ENCODE measurements around the gene MCTP2.

MCTP2 gene

DNA sequence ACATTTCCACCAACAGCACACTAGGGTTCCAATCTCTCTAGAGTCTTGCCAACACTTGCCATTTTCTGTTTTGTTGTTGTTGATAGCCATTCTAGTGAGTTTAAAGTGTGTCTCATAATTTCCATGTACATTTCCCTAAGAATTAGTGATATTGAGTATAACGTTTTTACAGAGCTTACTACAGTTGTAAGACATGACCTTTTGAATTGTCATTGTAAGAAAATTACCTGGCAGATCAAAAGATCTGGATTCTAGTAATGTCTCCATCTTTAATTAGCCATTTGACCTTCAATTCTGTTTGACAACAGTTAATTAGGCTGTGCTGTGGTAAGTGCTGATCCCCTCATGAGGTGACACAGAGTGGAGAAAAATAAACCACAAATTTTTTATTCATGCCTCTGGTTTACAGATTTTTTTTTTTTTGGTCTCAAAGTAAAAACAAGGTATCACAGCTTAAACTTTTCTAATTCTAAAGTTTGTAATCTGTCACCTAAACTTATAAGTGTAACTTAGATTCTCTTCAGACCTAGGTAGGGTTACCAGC lies 20.9 kb downstream of the MCTP2 start:
- no peak overlapping the region for H2BK12ac ChIP-seq (ENCODE audit: low read length)
- no peak overlapping the region for H3K14ac ChIP-seq (ENCODE audit: low read length)
- no peak overlapping the region for H3K23ac ChIP-seq (ENCODE audit: low read depth, low read length, poor library complexity)
- no peak overlapping the region for H3K27ac ChIP-seq (replicated peaks; ENCODE audit: low read length)
- WGBS, 2 donors (ENCODE audit: extremely low coverage in 2 of 2, insufficient read length in 2 of 2, insufficient replicate concordance in 1 of 2), result no CpG with 5 or more reads among the region's 1 CpG
- H2AK5ac ChIP-seq (ENCODE audit: low read depth, low read length), result no peak overlapping the region
- no peaks in the 10 kb centered on the region for H3K79me1 ChIP-seq (ENCODE audit: low read depth, low read length)
- H4K91ac ChIP-seq (ENCODE audit: low read depth, low read length, poor library complexity), result no peak overlapping the region
- no peak overlapping the region for H2AFZ ChIP-seq (ENCODE audit: low read length)
- no peak overlapping the region for H2BK15ac ChIP-seq (ENCODE audit: low read length)
- no peaks in the 10 kb centered on the region for H3K9me3 ChIP-seq (replicated peaks in 1 of 2; ENCODE audit: control insufficient read depth in 2 of 2, insufficient read depth in 1 of 2, low read depth in 1 of 2, low read length in 2 of 2)
- no peak overlapping the region for H3K18ac ChIP-seq (ENCODE audit: low read length)
- no peak for DNase-seq (ENCODE audit: low spot score)
- no peak overlapping the region for H3K4me2 ChIP-seq (ENCODE audit: insufficient read depth, low read length, poor library complexity, severe bottlenecking)
- H4K8ac ChIP-seq (ENCODE audit: low read depth, low read length), result no peak overlapping the region
- H3K4me1 ChIP-seq (ENCODE audit: control insufficient read depth in 2 of 2, insufficient read depth in 1 of 2, low read depth in 1 of 2, low read length in 2 of 2), result no peaks in the 10 kb centered on the region
- H3K36me3 ChIP-seq (replicated peaks in 1 of 2; ENCODE audit: control insufficient read depth in 2 of 2, insufficient read depth in 2 of 2, low read length in 2 of 2), result no peaks in the 10 kb centered on the region
- no peaks in the 10 kb centered on the region for H3K27me3 ChIP-seq (ENCODE audit: control insufficient read depth in 3 of 3, insufficient read depth in 3 of 3, low read depth in 1 of 3, low read length in 3 of 3)
- H3K4me3 ChIP-seq (ENCODE audit: low read length in 2 of 2), result no peak overlapping the region
- no peak overlapping the region for H3K9ac ChIP-seq (ENCODE audit: low read depth, low read length, poor library complexity)
- no peak overlapping the region for H2BK120ac ChIP-seq (ENCODE audit: low read depth, low read length)
- H3K4ac ChIP-seq (ENCODE audit: low read length), result no peak overlapping the region
- no peak overlapping the region for H2BK5ac ChIP-seq (ENCODE audit: low read length)

DNA sequence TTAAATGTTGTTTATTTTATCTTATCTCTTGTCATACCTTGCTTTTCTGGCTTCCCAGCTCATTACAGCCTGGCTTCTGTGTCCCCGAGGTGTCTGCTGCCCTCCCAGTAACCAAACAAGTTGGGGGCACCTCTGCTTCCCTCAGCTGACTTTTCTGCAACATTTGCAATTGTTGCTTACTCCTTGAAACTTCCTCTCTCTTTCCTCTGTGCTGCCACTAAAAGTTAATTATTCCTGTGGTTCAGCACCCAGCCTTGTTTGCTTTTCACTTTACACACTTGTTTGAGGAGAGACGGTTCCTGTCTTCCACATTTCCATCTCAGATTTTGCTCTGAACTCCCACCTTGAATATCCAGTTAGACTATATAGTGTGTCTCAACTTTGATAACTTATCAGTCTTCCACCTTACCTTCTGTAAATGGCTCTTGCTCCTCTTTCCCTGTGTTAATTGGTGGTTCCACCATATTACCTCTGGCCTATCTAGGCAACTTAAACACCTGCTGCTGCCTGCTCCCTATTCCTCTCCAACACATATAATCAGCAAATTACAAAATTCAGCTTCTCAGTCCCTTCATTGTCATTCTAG lies 21.6 kb downstream of the MCTP2 start:
- H2AK5ac ChIP-seq (ENCODE audit: low read depth, low read length), result no peak overlapping the region
- H3K27ac ChIP-seq (replicated peaks; ENCODE audit: low read length), result no peak overlapping the region
- no peaks in the 10 kb centered on the region for H3K79me1 ChIP-seq (ENCODE audit: low read depth, low read length)
- no peak overlapping the region for H4K8ac ChIP-seq (ENCODE audit: low read depth, low read length)
- H3K4ac ChIP-seq (ENCODE audit: low read length), result no peak overlapping the region
- no peak overlapping the region for H3K23ac ChIP-seq (ENCODE audit: low read depth, low read length, poor library complexity)
- no peak overlapping the region for H2BK12ac ChIP-seq (ENCODE audit: low read length)
- H2BK120ac ChIP-seq (ENCODE audit: low read depth, low read length), result no peak overlapping the region
- no peak overlapping the region for H3K9ac ChIP-seq (ENCODE audit: low read depth, low read length, poor library complexity)
- no peak overlapping the region for H2AFZ ChIP-seq (ENCODE audit: low read length)
- WGBS, 2 donors (ENCODE audit: extremely low coverage in 2 of 2, insufficient read length in 2 of 2, insufficient replicate concordance in 1 of 2), result no CpG with 5 or more reads among the region's 2 CpGs
- no peak overlapping the region for H3K4me3 ChIP-seq (ENCODE audit: low read length in 2 of 2)
- no peak overlapping the region for H3K18ac ChIP-seq (ENCODE audit: low read length)
- H3K4me2 ChIP-seq (ENCODE audit: insufficient read depth, low read length, poor library complexity, severe bottlenecking), result no peak overlapping the region
- H3K4me1 ChIP-seq (ENCODE audit: control insufficient read depth in 2 of 2, insufficient read depth in 1 of 2, low read depth in 1 of 2, low read length in 2 of 2), result no peaks in the 10 kb centered on the region
- no peak overlapping the region for H2BK5ac ChIP-seq (ENCODE audit: low read length)
- no peak overlapping the region for H4K91ac ChIP-seq (ENCODE audit: low read depth, low read length, poor library complexity)
- H3K36me3 ChIP-seq (replicated peaks in 1 of 2; ENCODE audit: control insufficient read depth in 2 of 2, insufficient read depth in 2 of 2, low read length in 2 of 2), result no peaks in the 10 kb centered on the region
- no peak overlapping the region for H2BK15ac ChIP-seq (ENCODE audit: low read length)
- H3K27me3 ChIP-seq (ENCODE audit: control insufficient read depth in 3 of 3, insufficient read depth in 3 of 3, low read depth in 1 of 3, low read length in 3 of 3), result no peaks in the 10 kb centered on the region
- H3K14ac ChIP-seq (ENCODE audit: low read length), result no peak overlapping the region
- H3K9me3 ChIP-seq (replicated peaks in 1 of 2; ENCODE audit: control insufficient read depth in 2 of 2, insufficient read depth in 1 of 2, low read depth in 1 of 2, low read length in 2 of 2), result no peaks in the 10 kb centered on the region
- no peak for DNase-seq (ENCODE audit: low spot score)

DNA sequence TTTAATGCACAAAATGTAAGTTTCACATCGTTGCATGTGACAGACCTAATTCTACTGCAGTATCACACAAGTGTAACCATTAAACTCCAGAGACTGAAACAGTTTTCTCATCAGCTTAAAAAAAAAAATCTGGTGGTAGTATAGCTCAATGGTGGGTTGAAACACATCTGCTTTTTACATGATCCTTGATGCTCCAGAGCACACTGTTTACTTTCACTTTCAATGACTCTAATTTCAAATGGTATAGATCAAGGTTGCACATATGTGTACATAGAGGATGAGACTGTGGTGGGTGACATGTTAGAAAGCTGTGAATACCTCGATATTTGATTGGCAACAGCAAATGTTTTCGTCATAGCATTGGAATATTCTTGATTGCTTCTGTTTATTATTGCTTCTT lies 22.4 kb downstream of the MCTP2 start:
- Histone ChIP-seq H2BK120ac (ENCODE audit: low read depth, low read length) (no peak overlapping the region), H2AFZ (ENCODE audit: low read length) (no peak overlapping the region), H3K27me3 (ENCODE audit: control insufficient read depth in 3 of 3, insufficient read depth in 3 of 3, low read depth in 1 of 3, low read length in 3 of 3) (no peaks in the 10 kb centered on the region), H3K4me1 (ENCODE audit: control insufficient read depth in 2 of 2, insufficient read depth in 1 of 2, low read depth in 1 of 2, low read length in 2 of 2) (no peaks in the 10 kb centered on the region), H3K36me3 (replicated peaks in 1 of 2; ENCODE audit: control insufficient read depth in 2 of 2, insufficient read depth in 2 of 2, low read length in 2 of 2) (no peaks in the 10 kb centered on the region), H3K9ac (ENCODE audit: low read depth, low read length, poor library complexity) (no peak overlapping the region), H3K9me3 (replicated peaks in 1 of 2; ENCODE audit: control insufficient read depth in 2 of 2, insufficient read depth in 1 of 2, low read depth in 1 of 2, low read length in 2 of 2) (no peaks in the 10 kb centered on the region), H2BK15ac (ENCODE audit: low read length) (no peak overlapping the region), H2BK12ac (ENCODE audit: low read length) (no peak overlapping the region), H4K91ac (ENCODE audit: low read depth, low read length, poor library complexity) (no peak overlapping the region), H3K4ac (ENCODE audit: low read length) (no peak overlapping the region), H3K4me2 (ENCODE audit: insufficient read depth, low read length, poor library complexity, severe bottlenecking) (no peak overlapping the region), H2AK5ac (ENCODE audit: low read depth, low read length) (no peak overlapping the region), H3K14ac (ENCODE audit: low read length) (no peak overlapping the region), H3K4me3 (ENCODE audit: low read length in 2 of 2) (no peak overlapping the region), H2BK5ac (ENCODE audit: low read length) (no peak overlapping the region), H3K23ac (ENCODE audit: low read depth, low read length, poor library complexity) (no peak overlapping the region), H3K27ac (replicated peaks; ENCODE audit: low read length) (no peak overlapping the region), H3K79me1 (ENCODE audit: low read depth, low read length) (no peaks in the 10 kb centered on the region), H4K8ac (ENCODE audit: low read depth, low read length) (no peak overlapping the region), H3K18ac (ENCODE audit: low read length) (no peak overlapping the region)
- no CpG with 5 or more reads among the region's 3 CpGs for WGBS, 2 donors (ENCODE audit: extremely low coverage in 2 of 2, insufficient read length in 2 of 2, insufficient replicate concordance in 1 of 2)
- no peak for DNase-seq (ENCODE audit: low spot score)

GRCh38 chr15:94255540-94255939 lies 24.2 kb downstream of the MCTP2 start:
- no peaks in the 10 kb centered on the region for H3K4me1 ChIP-seq (ENCODE audit: control insufficient read depth in 2 of 2, insufficient read depth in 1 of 2, low read depth in 1 of 2, low read length in 2 of 2)
- H3K27me3 ChIP-seq (ENCODE audit: control insufficient read depth in 3 of 3, insufficient read depth in 3 of 3, low read depth in 1 of 3, low read length in 3 of 3), result no peaks in the 10 kb centered on the region
- no peak overlapping the region for H3K23ac ChIP-seq (ENCODE audit: low read depth, low read length, poor library complexity)
- no peak overlapping the region for H2AK5ac ChIP-seq (ENCODE audit: low read depth, low read length)
- H3K9ac ChIP-seq (ENCODE audit: low read depth, low read length, poor library complexity), result no peak overlapping the region
- no peaks in the 10 kb centered on the region for H3K36me3 ChIP-seq (replicated peaks in 1 of 2; ENCODE audit: control insufficient read depth in 2 of 2, insufficient read depth in 2 of 2, low read length in 2 of 2)
- H4K8ac ChIP-seq (ENCODE audit: low read depth, low read length), result no peak overlapping the region
- H3K4me2 ChIP-seq (ENCODE audit: insufficient read depth, low read length, poor library complexity, severe bottlenecking), result no peak overlapping the region
- H3K9me3 ChIP-seq (replicated peaks in 1 of 2; ENCODE audit: control insufficient read depth in 2 of 2, insufficient read depth in 1 of 2, low read depth in 1 of 2, low read length in 2 of 2), result no peaks in the 10 kb centered on the region
- H3K79me1 ChIP-seq (ENCODE audit: low read depth, low read length), result no peaks in the 10 kb centered on the region
- no peak overlapping the region for H2BK12ac ChIP-seq (ENCODE audit: low read length)
- no peak overlapping the region for H4K91ac ChIP-seq (ENCODE audit: low read depth, low read length, poor library complexity)
- no peak for DNase-seq (ENCODE audit: low spot score)
- no CpG with 5 or more reads among the region's 4 CpGs for WGBS, 2 donors (ENCODE audit: extremely low coverage in 2 of 2, insufficient read length in 2 of 2, insufficient replicate concordance in 1 of 2)
- H2BK15ac ChIP-seq (ENCODE audit: low read length), result no peak overlapping the region
- H2AFZ ChIP-seq (ENCODE audit: low read length), result no peak overlapping the region
- H3K4ac ChIP-seq (ENCODE audit: low read length), result no peak overlapping the region
- H2BK5ac ChIP-seq (ENCODE audit: low read length), result no peak overlapping the region
- no peak overlapping the region for H2BK120ac ChIP-seq (ENCODE audit: low read depth, low read length)
- no peak overlapping the region for H3K4me3 ChIP-seq (ENCODE audit: low read length in 2 of 2)
- no peak overlapping the region for H3K27ac ChIP-seq (replicated peaks; ENCODE audit: low read length)
- H3K18ac ChIP-seq (ENCODE audit: low read length), result no peak overlapping the region
- H3K14ac ChIP-seq (ENCODE audit: low read length), result no peak overlapping the region
